HepG2 (cell line): Measurements from ENCODE around the gene MRPS7. TPM values are rescaled to one million over a fixed set of nuclear protein-coding genes. Genes with fewer than 3 reads are reported as not detected.
A peak's percentile ranks its signal among the peaks of the same experiment; 100 is the strongest.

Source experiments
- ARHGAP35 ChIP-seq: sonication (generic); formaldehyde crosslinking; IDR thresholded peaks from 2 replicates; pipeline ENCODE4 v1.9.0; 2022; ENCODE audit warnings: mild to moderate bottlenecking, inconsistent platforms, moderate library complexity, missing genetic modification reagents, borderline replicate concordance
- ARNT ChIP-seq: fragments of 450-650 bp; IDR thresholded peaks from 2 replicates; pipeline ENCODE4 v1.6.1; 2017
- ARNTL ChIP-seq: sonication (generic); formaldehyde crosslinking; IDR thresholded peaks from 2 replicates; pipeline ENCODE4 v1.4.0; 2020; ENCODE audit warnings: mild to moderate bottlenecking, missing genetic modification reagents
- CREB3 ChIP-seq: sonication (generic); formaldehyde crosslinking; IDR thresholded peaks from 2 replicates; pipeline ENCODE4 v1.5.0; 2020; ENCODE audit warnings: missing genetic modification reagents
- HCFC1 ChIP-seq: fragments of 150-350 bp; IDR thresholded peaks from 2 replicates; pipeline ENCODE4 v1.6.1; 2014; ENCODE audit warnings: low read depth, low read length
- HOXA5 ChIP-seq: sonication (generic); formaldehyde crosslinking; IDR thresholded peaks from 2 replicates; pipeline ENCODE4 v1.4.0; 2020; ENCODE audit warnings: missing genetic modification reagents
- MYNN ChIP-seq: sonication (generic); formaldehyde crosslinking; IDR thresholded peaks from 2 replicates; pipeline ENCODE4 v1.4.0; 2020; ENCODE audit warnings: mild to moderate bottlenecking, low read depth, missing genetic modification reagents
- NFRKB ChIP-seq: fragments of 450-650 bp; IDR thresholded peaks from 2 replicates; pipeline ENCODE4 v1.6.1; 2017
- NPAS2 ChIP-seq: sonication (generic); formaldehyde crosslinking; IDR thresholded peaks from 2 replicates; pipeline ENCODE4 v1.8.0; 2022; ENCODE audit warnings: mild to moderate bottlenecking, missing genetic modification reagents, borderline replicate concordance
- NR2F6 ChIP-seq, 2 experiments: IDR thresholded peaks; 2 replicates each; pipeline ENCODE4 v1.6.1; 2016; ENCODE audit warnings: antibody characterized with exemption in 1 of 2, mild to moderate bottlenecking in 1 of 2
- REL ChIP-seq: sonication (generic); formaldehyde crosslinking; conservative IDR thresholded peaks from 2 replicates; pipeline ENCODE4 v1.8.0; 2022; ENCODE audit warnings: mild to moderate bottlenecking, missing genetic modification reagents, moderate library complexity
- RXRB ChIP-seq: IDR thresholded peaks from 2 replicates; pipeline ENCODE4 v1.6.1; 2016; ENCODE audit warnings: borderline replicate concordance, missing genetic modification reagents, missing compliant biosample characterization
- SMYD3 ChIP-seq: sonication (generic); formaldehyde crosslinking; IDR thresholded peaks from 2 replicates; pipeline ENCODE4 v1.8.1; 2023; ENCODE audit warnings: mild to moderate bottlenecking, missing genetic modification reagents
- SNRNP70 ChIP-seq: fragments of 200-400 bp; formaldehyde crosslinking; IDR thresholded peaks from 2 replicates; pipeline ENCODE4 v1.6.1; 2017; ENCODE audit warnings: mild to moderate bottlenecking, low read depth, low read length, moderate library complexity
- TEAD3 ChIP-seq: optimal IDR thresholded peaks from 2 replicates; pipeline ENCODE3; 2016; ENCODE audit warnings: borderline replicate concordance
- ZNF12 ChIP-seq: sonication (generic); formaldehyde crosslinking; IDR thresholded peaks from 2 replicates; pipeline ENCODE4 v1.5.0; 2020; ENCODE audit warnings: missing genetic modification reagents
- ZNF256 ChIP-seq: sonication (generic); formaldehyde crosslinking; conservative IDR thresholded peaks from 2 replicates; pipeline ENCODE4 v1.4.0; 2020; ENCODE audit warnings: missing genetic modification reagents
- ZNF607 ChIP-seq: sonication (generic); formaldehyde crosslinking; IDR thresholded peaks from 2 replicates; pipeline ENCODE4 v1.5.1; 2020; ENCODE audit warnings: missing genetic modification reagents, mild to moderate bottlenecking, borderline replicate concordance
- ZNF784 ChIP-seq: sonication (generic); formaldehyde crosslinking; IDR thresholded peaks from 2 replicates; pipeline ENCODE4 v1.5.1; 2020; ENCODE audit warnings: missing genetic modification reagents, mild to moderate bottlenecking, borderline replicate concordance
- polyA plus RNA-seq, 8 experiments: library from polyadenylated mRNA; depleted of rRNA in 3 of 8; stranded (reverse) in 7 of 8; unstranded in 1 of 8; fragments of >200 nt; fragmentation: Illumina TruSeq in 4 of 8; extraction: Trizol in 4 of 8; gene quantifications; 2 replicates each; pipeline versions ENCODE4 v1.2.1 to v1.2.3, GENCODE V29; 2011 to 2016; ENCODE audit warnings: low read depth in 4 of 8, missing spikeins in 1 of 8, mixed read lengths in 1 of 8; ENCODE audit not compliant: insufficient read depth in 1 of 8
- total RNA-seq, 5 experiments: library from RNA; depleted of rRNA; stranded (reverse); fragments of >200 nt; fragmentation: Illumina TruSeq; extraction: Trizol; gene quantifications; 2 replicates each; pipeline ENCODE4 v1.2.3, GENCODE V29; 2016; ENCODE audit warnings: low read depth in 1 of 5
- TF ChIP-seq, protein P1 (sequence below): IDR thresholded peaks from 2 replicates; pipeline ENCODE4 v1.6.1; 2016; ENCODE audit warnings: missing compliant biosample characterization, missing genetic modification reagents, borderline replicate concordance
- TF ChIP-seq, protein P2 (sequence below): sonication (generic); formaldehyde crosslinking; conservative IDR thresholded peaks from 2 replicates; pipeline ENCODE4 v1.8.0; 2022; ENCODE audit warnings: low read depth, missing genetic modification reagents

Gene MRPS7
- total and polyA plus RNA-seq, 2 of the 13 experiments (the other 11 are each of a cell fraction or from before 2014, with no cell fraction given): 97.0 to 162 TPM

- no peak for TF ChIP-seq SNRNP70
- TF ChIP-seq, protein P1, sequence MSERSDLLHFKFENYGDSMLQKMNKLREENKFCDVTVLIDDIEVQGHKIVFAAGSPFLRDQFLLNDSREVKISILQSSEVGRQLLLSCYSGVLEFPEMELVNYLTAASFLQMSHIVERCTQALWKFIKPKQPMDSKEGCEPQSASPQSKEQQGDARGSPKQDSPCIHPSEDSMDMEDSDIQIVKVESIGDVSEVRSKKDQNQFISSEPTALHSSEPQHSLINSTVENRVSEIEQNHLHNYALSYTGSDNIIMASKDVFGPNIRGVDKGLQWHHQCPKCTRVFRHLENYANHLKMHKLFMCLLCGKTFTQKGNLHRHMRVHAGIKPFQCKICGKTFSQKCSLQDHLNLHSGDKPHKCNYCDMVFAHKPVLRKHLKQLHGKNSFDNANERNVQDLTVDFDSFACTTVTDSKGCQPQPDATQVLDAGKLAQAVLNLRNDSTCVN: no peak; the same call in 1 of the 2 replicates
- no peak for TF ChIP-seq NPAS2 (CRISPR knock-in tag)
- peak; percentile 79; the same call in 1 of the 2 replicates for TF ChIP-seq ZNF784 (CRISPR knock-in tag)
- 0 out of 2 replicates have a peak, but pooled peaks have one; percentile 14 for TF ChIP-seq CREB3
- no peak for TF ChIP-seq MYNN (CRISPR knock-in tag)
- TF ChIP-seq ZNF12 (CRISPR knock-in tag): no peak; the same call in 1 of the 2 replicates
- TF ChIP-seq ZNF607 (CRISPR knock-in tag): peak; percentile 87
- TF ChIP-seq TEAD3 (CRISPR knock-in tag): no peak
- no peak for TF ChIP-seq ZNF256 (CRISPR knock-in tag)
- TF ChIP-seq, protein P2, sequence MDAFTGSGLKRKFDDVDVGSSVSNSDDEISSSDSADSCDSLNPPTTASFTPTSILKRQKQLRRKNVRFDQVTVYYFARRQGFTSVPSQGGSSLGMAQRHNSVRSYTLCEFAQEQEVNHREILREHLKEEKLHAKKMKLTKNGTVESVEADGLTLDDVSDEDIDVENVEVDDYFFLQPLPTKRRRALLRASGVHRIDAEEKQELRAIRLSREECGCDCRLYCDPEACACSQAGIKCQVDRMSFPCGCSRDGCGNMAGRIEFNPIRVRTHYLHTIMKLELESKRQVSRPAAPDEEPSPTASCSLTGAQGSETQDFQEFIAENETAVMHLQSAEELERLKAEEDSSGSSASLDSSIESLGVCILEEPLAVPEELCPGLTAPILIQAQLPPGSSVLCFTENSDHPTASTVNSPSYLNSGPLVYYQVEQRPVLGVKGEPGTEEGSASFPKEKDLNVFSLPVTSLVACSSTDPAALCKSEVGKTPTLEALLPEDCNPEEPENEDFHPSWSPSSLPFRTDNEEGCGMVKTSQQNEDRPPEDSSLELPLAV (CRISPR knock-in tag): no peak
- TF ChIP-seq NR2F6 (IDR thresholded peaks at IDR 0.05): peak; percentile 57
- TF ChIP-seq NR2F6 (CRISPR knock-in tag; IDR thresholded peaks at IDR 0.05): peak; percentile 78
- TF ChIP-seq REL (CRISPR knock-in tag): no peak; the same call in 1 of the 2 replicates
- peak; percentile 84 for TF ChIP-seq ARNTL (CRISPR knock-in tag)
- TF ChIP-seq SMYD3: peak; percentile 76; the same call in 1 of the 2 replicates
- peak; percentile 96 for TF ChIP-seq ARHGAP35 (CRISPR knock-in tag)
- no peak; the same call in 1 of the 2 replicates for TF ChIP-seq NFRKB
- TF ChIP-seq ARNT: no peak
- no peak for TF ChIP-seq HCFC1
- TF ChIP-seq RXRB (CRISPR knock-in tag): peak; percentile 95
- TF ChIP-seq HOXA5 (CRISPR knock-in tag): peak; percentile 49; the same call in 1 of the 2 replicates
These were observed 47.3 kb downstream of the MRPS7 start (continued) for GRCh38 chr17:75308732-75309629.
